Stimulated activated CD4-positive, alpha-beta T cell treated with anti-CD3 and anti-CD28 coated beads, Interleukin-15, amount 100 ng/mL, for 24 hours (primary cell): Measurements from ENCODE around the gene EIF2AK3.
"Not testable (repeated sequence)": the region's sequence is repeated elsewhere in the genome, so short reads cannot be mapped to it uniquely, and the experiment has no call there.

Experiments
- DNase-seq: peaks from one replicate; pipeline ENCODE4 v3.0.0-alpha.2; 2020

The EIF2AK3 gene

GRCh38 chr2:88591698-88592097 is 35.6 kb downstream of the EIF2AK3 start:
- no peak for DNase-seq

GRCh38 chr2:88590998-88591613 is 36.2 kb downstream of the EIF2AK3 start:
- peak; percentile 50 for DNase-seq

GRCh38 chr2:88585969-88586368 is 41.3 kb downstream of the EIF2AK3 start:
- DNase-seq: no peak

- DNase-seq: no peak
Observed at GRCh38 chr2:88582030-88582429, 45.2 kb downstream of the EIF2AK3 start.

- DNase-seq: no peak
Observed at GRCh38 chr2:88580088-88580487, 47.2 kb downstream of the EIF2AK3 start.

- no peak for DNase-seq
Observed at GRCh38 chr2:88575630-88576029, 51.6 kb downstream of the EIF2AK3 start.

GRCh38 chr2:88575051-88575450 is 52.2 kb downstream of the EIF2AK3 start:
- no peak for DNase-seq

- DNase-seq: no peak
Observed at GRCh38 chr2:88574445-88574844, 52.8 kb downstream of the EIF2AK3 start.

- DNase-seq: no peak
Observed at GRCh38 chr2:88568179-88568578, 59.1 kb downstream of the EIF2AK3 start.

GRCh38 chr2:88564402-88564801 is 62.9 kb downstream of the EIF2AK3 start:
- no peak for DNase-seq

GRCh38 chr2:88563129-88563528 is 64.1 kb downstream of the EIF2AK3 start:
- DNase-seq: no peak

- DNase-seq: no peak
Observed at GRCh38 chr2:88561646-88562388, 65.4 kb downstream of the EIF2AK3 start.

- no peak for DNase-seq
Observed at GRCh38 chr2:88560619-88561307, 66.5 kb downstream of the EIF2AK3 start.

- no peak for DNase-seq
Observed at GRCh38 chr2:88557290-88557689, 70.0 kb downstream of the EIF2AK3 start.

- DNase-seq: no peak
Observed at GRCh38 chr2:88556026-88556425, 71.2 kb downstream of the EIF2AK3 start.

- DNase-seq: no peak
Observed at GRCh38 chr2:88554189-88554588, 73.1 kb downstream of the EIF2AK3 start.

- DNase-seq: no peak
Observed at GRCh38 chr2:88549616-88550292, 77.5 kb downstream of the EIF2AK3 start.

GRCh38 chr2:88546291-88546690 is 81.0 kb downstream of the EIF2AK3 start:
- not testable (repeated sequence) for DNase-seq

- DNase-seq: no peak
Observed at GRCh38 chr2:88545118-88545517, 82.1 kb downstream of the EIF2AK3 start.

- no peak for DNase-seq
Observed at GRCh38 chr2:88543541-88544057, 83.7 kb downstream of the EIF2AK3 start.

GRCh38 chr2:88542668-88543067 is 84.6 kb downstream of the EIF2AK3 start:
- DNase-seq: no peak

GRCh38 chr2:88540346-88540745 is 86.9 kb downstream of the EIF2AK3 start:
- no peak for DNase-seq

- DNase-seq: no peak
Observed at GRCh38 chr2:88538362-88538917, 88.8 kb downstream of the EIF2AK3 start.
